ENCODE data around the gene LSS.

Gene LSS

GRCh38 chr21:46165098-46165497 lies 63.5 kb downstream of the LSS start:
- DNase-seq, result no peak

GRCh38 chr21:46163380-46163779 lies 65.2 kb downstream of the LSS start:
- no peak for DNase-seq

DNA sequence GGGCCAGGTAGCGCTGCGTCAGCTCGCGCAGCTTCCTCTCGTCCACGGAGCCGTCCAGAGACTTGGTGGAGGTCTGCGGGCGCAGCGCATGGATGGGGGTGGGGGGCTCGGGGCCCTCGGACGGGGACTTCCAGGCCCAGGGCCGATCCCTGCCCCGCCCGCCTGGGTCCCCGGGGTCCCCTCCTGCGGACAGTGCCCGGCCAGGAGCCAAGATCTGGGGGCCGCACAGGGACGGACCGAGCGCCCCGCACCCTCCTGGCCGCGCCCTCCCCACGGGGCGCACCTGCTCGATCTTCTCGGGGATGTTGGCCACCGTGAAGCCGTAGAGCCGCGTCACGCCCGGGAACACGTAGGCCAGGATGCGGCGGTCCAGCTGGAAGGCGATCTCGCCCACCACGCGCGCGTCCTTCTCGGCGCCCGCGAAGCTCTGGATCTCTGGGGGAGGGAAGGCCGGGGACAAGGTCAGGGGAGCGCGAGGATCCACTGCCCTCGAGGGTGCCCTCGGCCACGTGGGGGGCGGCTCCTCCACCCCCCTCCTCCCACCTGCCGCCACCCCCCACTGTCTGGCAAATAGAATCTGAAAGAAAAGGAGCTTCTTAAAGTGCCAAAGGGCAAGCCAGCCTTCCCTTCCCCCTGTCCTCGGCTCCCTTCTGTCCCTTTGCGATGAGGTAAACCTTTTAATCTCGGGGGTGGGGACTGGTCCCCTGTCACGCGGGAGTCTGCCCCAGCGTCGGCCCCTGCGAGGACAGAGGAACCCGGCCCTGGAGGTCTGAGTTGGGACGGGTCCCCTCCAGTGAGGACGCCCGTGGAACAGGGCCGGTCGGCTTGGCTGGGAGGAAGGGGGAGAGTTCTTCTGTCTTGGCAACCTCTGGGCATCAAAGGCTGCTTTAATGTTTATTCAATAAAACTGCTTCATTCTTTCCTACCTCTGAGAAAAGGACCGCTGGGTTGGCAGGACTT lies 66.7 kb downstream of the LSS start:
- no peak for DNase-seq

DNA sequence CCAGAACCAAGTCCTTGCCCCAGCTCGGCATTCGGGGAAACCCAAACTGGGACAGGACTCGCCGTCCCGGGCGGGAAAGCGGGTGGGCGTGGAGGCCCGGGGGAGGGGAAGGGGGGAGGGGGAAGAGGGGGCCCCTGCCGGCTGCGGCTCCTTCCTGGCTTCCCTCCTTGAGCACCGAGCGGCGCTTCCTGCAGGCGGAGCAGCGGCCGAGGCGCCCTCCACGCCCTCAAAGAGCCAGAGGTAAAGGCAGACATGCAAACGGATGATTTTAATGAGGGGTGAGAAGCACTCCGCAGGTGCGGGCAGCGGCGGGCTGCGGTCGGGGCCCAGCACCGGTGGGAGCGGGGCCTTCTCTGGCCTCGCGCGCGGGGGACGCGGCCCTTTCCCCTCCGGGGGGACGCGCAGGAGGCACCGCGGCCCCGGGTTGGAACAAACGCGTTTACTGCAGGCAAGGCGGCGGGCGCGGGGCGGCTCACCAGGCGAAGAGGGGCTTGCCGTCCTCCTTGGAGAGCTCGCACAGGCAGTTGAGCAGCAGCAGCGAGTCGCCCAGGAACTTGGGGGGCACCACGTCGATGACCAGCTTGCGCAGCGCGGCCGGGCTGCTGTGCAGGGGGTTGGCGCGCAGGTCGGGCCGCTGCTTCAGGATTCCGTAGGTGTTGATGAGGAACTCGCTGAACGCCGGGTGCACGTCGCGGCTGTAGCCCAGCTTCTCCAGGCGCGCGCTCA lies 67.5 kb downstream of the LSS start:
- no peak for DNase-seq

DNA sequence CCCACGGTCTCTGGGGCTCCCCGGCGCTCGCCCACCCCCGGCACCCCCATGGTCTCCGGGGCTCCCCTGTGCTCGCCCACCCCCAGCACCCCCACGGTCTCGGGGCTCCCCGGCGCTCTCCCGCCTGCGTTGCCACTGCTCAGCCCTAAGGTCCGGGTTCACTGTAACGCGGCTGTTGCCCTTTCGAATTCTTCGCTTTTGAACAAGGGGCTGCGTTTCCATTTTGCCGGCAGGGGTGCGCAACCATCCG lies 68.0 kb downstream of the LSS start:
- no peak for DNase-seq

DNA sequence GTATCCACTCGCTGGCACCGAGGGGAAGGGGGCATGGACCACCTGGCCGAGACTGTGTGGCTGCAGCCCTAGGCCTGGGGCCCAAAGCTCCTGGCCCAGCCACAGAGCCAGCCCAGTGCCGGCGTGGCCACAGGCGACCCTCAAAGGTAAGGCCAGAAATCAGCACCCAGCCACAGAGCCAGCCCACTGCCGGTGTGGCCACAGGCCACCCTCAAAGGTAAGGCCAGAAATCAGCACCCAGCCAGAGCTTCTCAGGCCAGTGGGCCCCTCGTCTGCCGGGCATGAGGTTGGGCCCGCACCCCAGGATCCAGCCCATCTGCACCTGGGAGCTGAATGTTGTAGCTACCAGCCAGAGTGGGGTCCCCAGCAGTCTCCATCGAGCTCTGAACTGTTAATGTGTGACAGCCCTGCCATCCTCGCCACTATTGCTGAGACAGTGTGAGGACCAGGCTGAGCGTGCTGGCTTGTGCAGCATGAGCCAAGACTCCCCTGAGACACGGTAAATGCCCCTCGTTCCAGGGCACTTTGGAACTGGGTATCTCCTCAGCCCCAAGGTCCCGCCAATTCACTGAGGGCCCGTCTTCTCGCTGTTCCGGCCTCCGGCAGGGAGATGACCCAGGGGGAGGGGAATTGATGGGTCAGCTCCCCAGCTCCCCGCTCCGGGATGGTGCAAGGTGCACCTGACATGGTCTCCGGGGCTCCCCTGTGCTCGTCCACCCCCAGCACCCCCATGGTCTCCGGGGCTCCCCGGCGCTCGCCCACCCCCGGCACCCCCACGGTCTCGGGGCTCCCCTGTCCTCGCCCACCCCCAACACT lies 68.5 kb downstream of the LSS start:
- no peak for DNase-seq

DNA sequence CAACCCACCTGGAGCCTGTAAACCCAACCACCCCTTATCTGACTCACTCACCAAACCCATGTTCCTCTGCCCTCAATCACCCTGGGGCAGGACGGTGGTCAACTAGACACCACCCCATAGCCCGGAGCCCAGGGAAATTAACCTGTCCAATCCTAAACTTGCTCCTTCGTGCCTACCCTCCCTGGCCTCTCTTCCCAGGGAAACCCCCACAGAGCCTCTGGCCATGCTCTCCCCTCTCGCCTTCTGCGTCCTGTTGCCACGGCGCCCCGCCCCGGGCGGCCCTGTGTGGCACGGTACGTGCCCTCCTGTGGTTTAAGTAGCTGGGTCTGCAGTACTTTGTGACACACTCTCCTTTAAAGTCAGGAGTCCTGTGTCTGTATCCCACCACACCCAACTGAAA lies 69.2 kb downstream of the LSS start:
- no peak for DNase-seq

GRCh38 chr21:46158666-46159300 lies 69.8 kb downstream of the LSS start:
- DNase-seq, result no peak

DNA sequence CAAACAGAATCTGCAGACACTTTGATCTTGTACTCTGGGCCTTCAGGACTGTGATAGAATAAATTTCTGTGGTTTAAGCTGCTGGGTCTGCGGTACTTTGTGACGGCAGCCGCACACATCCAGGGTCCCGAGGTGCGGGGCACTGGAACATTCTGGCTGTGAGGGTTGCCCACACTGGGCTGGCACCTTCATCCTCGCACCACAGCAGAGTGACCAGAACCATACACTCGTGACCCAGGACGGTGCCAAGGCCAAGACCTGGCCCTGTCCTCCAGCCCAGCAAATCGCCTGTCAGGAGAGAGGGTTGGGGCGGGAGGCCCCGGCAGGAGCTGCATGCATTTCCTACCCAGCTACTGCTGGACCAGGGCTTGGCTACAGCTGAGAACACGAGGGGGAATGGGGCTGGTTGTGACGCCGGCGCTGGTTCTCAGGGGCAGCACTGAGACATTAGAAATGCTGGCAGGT lies 70.6 kb downstream of the LSS start:
- DNase-seq, result no peak

GRCh38 chr21:46157396-46157986 lies 71.1 kb downstream of the LSS start:
- no peak for DNase-seq

DNA sequence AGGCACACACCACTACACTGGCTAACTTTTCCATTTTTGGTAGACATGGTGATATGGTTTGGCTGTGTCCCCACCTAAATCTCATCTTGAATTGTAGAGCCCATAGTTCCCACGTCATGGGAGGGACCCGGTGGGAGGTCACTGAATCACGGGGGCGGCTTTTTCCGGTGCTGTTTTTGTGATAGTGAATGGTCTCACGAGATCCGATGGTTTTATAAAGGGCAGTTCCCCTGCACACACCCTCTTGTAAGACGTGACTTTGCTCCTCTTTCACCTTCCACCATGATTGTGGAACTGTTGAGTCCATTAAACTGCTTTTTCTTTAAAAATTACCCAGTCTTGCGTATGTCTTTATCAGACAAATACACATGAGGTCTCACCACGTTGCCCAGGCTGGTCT lies 71.9 kb downstream of the LSS start:
- no peak for DNase-seq

DNA sequence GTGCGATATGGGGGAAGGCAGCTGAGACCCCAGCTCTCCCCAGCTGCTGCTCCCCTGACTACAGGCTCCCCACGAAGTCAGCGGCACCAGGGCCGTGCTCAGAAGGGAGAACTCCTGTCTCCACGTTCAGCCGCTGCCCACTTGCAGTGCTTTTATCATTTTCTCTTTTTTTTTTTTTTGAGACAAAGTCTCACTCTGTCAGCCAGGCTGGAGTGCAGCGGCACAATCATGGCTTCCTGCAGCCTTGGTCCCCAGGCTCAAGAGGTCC lies 72.3 kb downstream of the LSS start:
- DNase-seq, result no peak

- no peak for DNase-seq
Observed at GRCh38 chr21:46155514-46156377, 72.8 kb downstream of the LSS start, which contains the start of gene FTCD. FTCD (minus strand) TSS chr21:46155579; CDS start chr21:46155523, 56 bp downstream.

- no peak for DNase-seq
Observed at GRCh38 chr21:46154955-46155513, 73.5 kb downstream of the LSS start.

DNA sequence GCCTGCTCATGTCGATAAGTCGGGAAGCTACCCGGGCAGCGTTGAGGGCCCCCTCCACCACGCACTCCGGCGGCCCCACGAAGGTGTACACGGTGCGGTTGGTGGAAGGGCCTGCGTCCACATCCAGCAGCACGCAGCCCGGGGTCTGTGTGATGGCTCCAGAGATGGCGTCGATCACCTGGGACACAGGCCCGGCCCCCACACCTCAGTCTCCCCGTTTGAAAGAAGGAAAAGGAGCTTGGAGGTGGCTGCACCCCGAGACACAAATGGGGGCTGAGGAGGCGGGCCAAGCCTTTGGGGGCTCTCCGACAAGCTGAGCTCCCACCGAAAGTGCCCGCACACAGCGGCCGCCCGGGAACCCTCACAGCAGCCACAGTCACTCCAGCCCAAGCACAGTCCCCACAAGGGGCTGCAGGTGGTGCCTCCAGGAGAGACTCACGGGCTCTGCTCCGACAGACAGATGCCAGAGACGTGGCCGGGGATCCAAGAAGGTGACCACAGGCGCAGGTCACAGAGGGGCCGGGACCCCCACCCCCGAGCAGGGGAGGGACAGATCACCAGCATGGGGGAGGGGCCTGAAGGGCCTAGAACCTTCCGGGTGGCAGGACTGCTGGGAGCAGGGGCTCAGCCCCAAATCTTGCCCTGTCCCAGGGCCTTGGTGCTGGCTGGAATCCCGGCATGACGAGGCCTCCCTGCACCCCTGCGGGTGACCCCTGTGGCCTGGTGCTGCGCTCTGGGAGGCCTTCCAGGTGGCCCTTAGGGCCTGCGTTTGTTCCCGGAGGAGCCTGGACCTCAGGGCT lies 74.2 kb downstream of the LSS start:
- no peak for DNase-seq

GRCh38 chr21:46153247-46154154 lies 75.1 kb downstream of the LSS start:
- no peak for DNase-seq

DNA sequence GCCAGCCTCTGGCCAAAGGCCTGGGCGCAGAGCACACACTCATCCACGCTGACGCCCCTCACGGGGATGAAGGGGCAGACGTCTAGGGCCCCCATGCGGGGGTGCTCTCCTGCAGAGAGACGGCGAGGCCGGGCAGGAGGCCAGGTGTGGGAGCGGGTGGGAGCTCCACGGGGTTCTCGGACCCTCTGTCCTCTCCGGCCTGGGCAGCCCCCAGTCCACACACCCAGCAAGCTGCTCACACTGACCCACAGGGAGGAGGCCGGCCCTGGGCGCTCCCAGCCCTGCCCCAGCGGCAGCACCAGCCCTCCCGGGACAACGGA lies 75.7 kb downstream of the LSS start:
- no peak for DNase-seq

GRCh38 chr21:46151989-46152926 lies 76.3 kb downstream of the LSS start:
- DNase-seq, result no peak
